Breast epithelium (tissue), 4 donors: ENCODE measurements around the gene TNNI3K. TPM values are rescaled to one million over a fixed set of nuclear protein-coding genes. Genes with fewer than 3 reads are reported as not detected.

Experiments
- DNase-seq, 2 donors: peaks; one replicate each; pipeline ENCODE4 v3.0.0-alpha.2; 2019; ENCODE audit warnings: low spot score in 2 of 2
- H3K27ac ChIP-seq, 2 donors: fragments of 200-600 bp; sonication (generic) in 1 of 2; one replicate each; pipeline ENCODE4 v1.5.1; 2016 to 2019; ENCODE audit warnings: mild to moderate bottlenecking in 1 of 2
- H3K27me3 ChIP-seq, 2 donors: fragments of 200-600 bp; sonication (generic) in 1 of 2; one replicate each; pipeline versions ENCODE4 v1.5.1 to v1.6.0; 2017 to 2019; ENCODE audit warnings: control low read depth in 1 of 2, mild to moderate bottlenecking in 1 of 2
- H3K36me3 ChIP-seq: fragments of 200-600 bp; one replicate; pipeline ENCODE4 v1.5.1; 2019
- H3K4me1 ChIP-seq, 2 donors: fragments of 200-600 bp; sonication (generic); one replicate each; pipeline ENCODE4 v1.5.1; 2016 to 2019; ENCODE audit warnings: control low read depth in 1 of 2
- H3K4me3 ChIP-seq, 3 donors: fragments of 200-600 bp; sonication (generic); 1 replicate in 2 of 3; 2 replicates in 1 of 3; pipeline ENCODE4 v1.5.1; 2016 to 2019; ENCODE audit warnings: mild to moderate bottlenecking in 3 of 3, moderate library complexity in 2 of 3
- H3K9me3 ChIP-seq, 2 donors: fragments of 200-600 bp; sonication (generic) in 1 of 2; one replicate each; pipeline ENCODE4 v1.5.1; 2016 to 2019; ENCODE audit warnings: control low read depth in 1 of 2
- CTCF ChIP-seq, 3 donors: fragments of 450-650 bp; IDR thresholded peaks; one replicate each; pipeline ENCODE4 v1.5.1; 2016 to 2017; ENCODE audit warnings: antibody characterized with exemption in 3 of 3, mild to moderate bottlenecking in 3 of 3, moderate library complexity in 3 of 3
- POLR2A ChIP-seq: fragments of 450-650 bp; IDR thresholded peaks from one replicate; pipeline ENCODE4 v1.6.1; 2016; ENCODE audit warnings: antibody characterized with exemption, mild to moderate bottlenecking, moderate library complexity
- POLR2AphosphoS5 ChIP-seq, 3 donors: sonication (generic); formaldehyde crosslinking; IDR thresholded peaks; one replicate each; pipeline ENCODE4 v1.6.1; 2017; ENCODE audit warnings: antibody characterized with exemption in 3 of 3
- intact Hi-C: fragments of 100-400 bp; cut with DNase I; formaldehyde crosslinking; loops from one replicate; pipeline ENCODE4 v1.15.1; 2023; ENCODE audit warnings: low total_unique reads
- total RNA-seq, 3 donors: library from RNA; depleted of rRNA; stranded (reverse); fragments of >200 nt; gene quantifications; one replicate each; pipeline ENCODE4 v1.1.0, GENCODE V29; 2016

TNNI3K gene
- total RNA-seq, 3 donors from 2014 or later, result 1.3 to 3.7 (median 2.5) TPM

GRCh38 chr1:74512170-74512915, 277.2 kb downstream of the TNNI3K start, which contains the start of gene LRRC53:
Gene LRRC53 (minus strand): TSS chr1:74512611. CDS start chr1:74483349, 29,262 bp downstream.
- Histone ChIP-seq H3K4me1 (no peaks in the 10 kb centered on the region), H3K9me3 (no peaks in the 10 kb centered on the region), H3K27me3 (no peaks in the 10 kb centered on the region), H3K36me3 (no peaks in the 10 kb centered on the region), H3K27ac (no peak within 1 kb of the TSS), H3K4me3 (no peak within 1 kb of the TSS)
- intact Hi-C loops, result no loop called here
- DNase-seq, result no peak
- TF ChIP-seq POLR2A, result no peak
- TF ChIP-seq POLR2AphosphoS5 (IDR thresholded peaks at IDR 0.05), result no peak
- TF ChIP-seq CTCF (IDR thresholded peaks at IDR 0.05), result no peak

DNA sequence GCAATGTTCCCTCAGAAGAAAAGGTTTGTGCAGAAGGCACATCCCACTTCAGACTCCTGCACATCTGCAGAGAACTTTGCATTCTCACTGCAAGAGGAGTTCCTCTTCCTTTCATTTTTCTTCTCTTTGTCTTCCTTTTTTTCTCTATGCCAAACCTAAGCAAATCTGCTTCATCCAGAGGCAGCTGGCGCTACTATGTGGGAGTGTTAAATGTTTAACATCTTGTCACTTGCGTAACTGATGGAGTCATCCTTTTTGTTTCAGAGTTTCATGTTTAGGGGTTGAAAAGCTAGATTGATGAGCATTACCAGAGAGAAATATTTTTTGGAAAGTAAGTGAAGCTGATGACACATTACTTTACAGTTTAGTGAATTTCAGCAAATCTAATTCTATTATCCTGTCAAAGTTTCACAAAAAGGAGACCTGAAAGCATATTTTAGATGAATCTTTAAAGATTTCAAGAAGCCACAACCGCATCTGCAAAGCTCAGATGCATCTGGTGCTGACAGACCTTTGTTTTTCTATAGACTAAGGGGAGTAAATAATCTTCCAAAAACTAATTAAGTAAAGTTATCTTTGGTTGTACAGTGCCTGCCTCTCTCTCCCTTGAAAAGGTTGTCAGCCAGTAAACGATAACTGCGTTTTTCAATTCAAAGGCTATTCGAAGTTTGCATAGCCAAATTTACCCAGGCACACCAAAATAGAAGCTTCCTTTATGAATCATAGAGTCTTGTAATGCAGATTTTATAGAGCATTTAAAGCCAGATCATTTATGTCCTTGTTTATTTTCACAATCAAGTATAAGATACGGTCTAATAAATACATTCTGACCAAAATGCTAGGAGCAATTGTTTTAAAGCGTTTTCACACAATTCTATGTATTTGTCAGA, 278.5 kb downstream of the TNNI3K start:
- no peak for DNase-seq
- Histone ChIP-seq H3K36me3 (no peaks in the 10 kb centered on the region), H3K4me3 (no peak overlapping the region), H3K27me3 (no peaks in the 10 kb centered on the region), H3K4me1 (no peaks in the 10 kb centered on the region), H3K9me3 (no peaks in the 10 kb centered on the region), H3K27ac (no peak overlapping the region)
- TF ChIP-seq CTCF (IDR thresholded peaks at IDR 0.05) (no peak), POLR2AphosphoS5 (IDR thresholded peaks at IDR 0.05) (no peak), POLR2A (no peak)
- intact Hi-C loops, result no loop called here

DNA sequence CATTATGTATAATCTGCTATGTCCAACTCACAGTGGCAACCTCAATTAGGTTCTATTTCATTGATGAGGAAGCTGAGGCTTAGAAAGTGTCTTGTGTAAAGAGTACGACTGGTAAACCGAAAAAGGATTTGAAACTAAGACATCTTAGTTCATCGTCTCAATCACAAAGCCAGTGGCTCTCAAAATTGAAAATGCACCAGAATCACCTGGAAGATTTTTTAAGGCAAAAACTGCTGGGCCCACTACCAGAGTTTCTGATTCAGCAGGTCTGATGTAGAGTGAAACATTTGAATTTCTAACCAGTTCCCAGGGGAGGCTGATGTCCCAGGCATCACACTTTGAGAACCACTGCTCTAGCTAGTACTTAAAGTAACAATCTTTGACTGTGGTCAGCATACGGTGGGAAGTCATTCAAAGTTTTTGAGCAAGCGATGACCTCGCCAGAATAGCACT, 282.4 kb downstream of the TNNI3K start:
- no peak overlapping the region for H3K27ac ChIP-seq
- intact Hi-C loops, result no loop called here
- no peaks in the 10 kb centered on the region for H3K9me3 ChIP-seq
- H3K4me1 ChIP-seq, result no peaks in the 10 kb centered on the region
- H3K27me3 ChIP-seq, result no peaks in the 10 kb centered on the region
- TF ChIP-seq CTCF (IDR thresholded peaks at IDR 0.05) (no peak), POLR2A (no peak), POLR2AphosphoS5 (IDR thresholded peaks at IDR 0.05) (no peak)
- H3K36me3 ChIP-seq, result no peaks in the 10 kb centered on the region
- H3K4me3 ChIP-seq, result no peak overlapping the region
- no peak for DNase-seq

GRCh38 chr1:74522148-74522547, 287.0 kb downstream of the TNNI3K start:
- TF ChIP-seq CTCF (IDR thresholded peaks at IDR 0.05), result no peak
- DNase-seq, result no peak
- H3K36me3 ChIP-seq, result no peaks in the 10 kb centered on the region
- H3K4me1 ChIP-seq, result no peaks in the 10 kb centered on the region
- intact Hi-C loops, result no loop called here
- no peak overlapping the region for H3K4me3 ChIP-seq
- no peak overlapping the region for H3K27ac ChIP-seq
- no peaks in the 10 kb centered on the region for H3K9me3 ChIP-seq
- no peaks in the 10 kb centered on the region for H3K27me3 ChIP-seq
